GM23338 (cell line): Measurements from ENCODE around the gene TTC33. TPM values are rescaled to one million over a fixed set of nuclear protein-coding genes. Genes with fewer than 3 reads are reported as not detected.

Experiments
- ATAC-seq: fragments of 200-7000 bp; cut with Tn5 transposase; 3 replicates; pipeline ENCODE4 v1.9.1; 2020
- DNase-seq: peaks from one replicate; pipeline ENCODE4 v3.0.0-alpha.2; 2015; ENCODE audit warnings: low spot score
- H2AFZ ChIP-seq: fragments of 200-600 bp; sonication (generic); 2 replicates; pipeline ENCODE4 v1.8.0; 2016; ENCODE audit warnings: antibody characterized with exemption, mild to moderate bottlenecking, moderate library complexity
- H3F3A ChIP-seq: fragments of 200-600 bp; sonication (generic); replicated peaks from 2 replicates; pipeline ENCODE4 v1.8.0; 2017; ENCODE audit warnings: antibody characterized with exemption, mixed run types, low read depth
- H3K27ac ChIP-seq: fragments of 200-600 bp; sonication (generic); 2 replicates; pipeline ENCODE4 v1.6.1; 2016; ENCODE audit warnings: low read depth
- H3K27me3 ChIP-seq: fragments of 200-600 bp; sonication (generic); 2 replicates; pipeline ENCODE4 v1.8.0; 2016; ENCODE audit warnings: mild to moderate bottlenecking, mixed run types, moderate library complexity; ENCODE audit not compliant: insufficient read depth
- H3K36me3 ChIP-seq: fragments of 200-600 bp; sonication (generic); 2 replicates; pipeline ENCODE4 v1.8.0; 2016; ENCODE audit warnings: mild to moderate bottlenecking; ENCODE audit not compliant: insufficient read depth
- H3K4me1 ChIP-seq: fragments of 200-600 bp; sonication (generic); 2 replicates; pipeline ENCODE4 v1.8.0; 2016; ENCODE audit warnings: mild to moderate bottlenecking, moderate library complexity; ENCODE audit not compliant: insufficient read depth
- H3K4me2 ChIP-seq: fragments of 200-600 bp; sonication (generic); 2 replicates; pipeline ENCODE4 v1.7.1; 2017; ENCODE audit warnings: mixed run types
- H3K4me3 ChIP-seq: fragments of 200-600 bp; sonication (generic); 2 replicates; pipeline ENCODE4 v1.6.1; 2016; ENCODE audit warnings: mixed run types
- H3K79me2 ChIP-seq: fragments of 200-600 bp; sonication (generic); replicated peaks from 2 replicates; pipeline ENCODE4 v1.8.0; 2017; ENCODE audit warnings: mild to moderate bottlenecking; ENCODE audit not compliant: insufficient read depth
- H3K9me2 ChIP-seq: fragments of 200-600 bp; sonication (generic); 2 replicates; pipeline ENCODE4 v1.8.0; 2017; ENCODE audit not compliant: insufficient read depth
- H4K20me1 ChIP-seq: fragments of 200-600 bp; sonication (generic); replicated peaks from 2 replicates; pipeline ENCODE4 v1.8.0; 2017; ENCODE audit warnings: mild to moderate bottlenecking; ENCODE audit not compliant: insufficient read depth
- H3K27ac Mint-ChIP-seq: 2 replicates; pipeline ENCODE4 v1.8.0; 2020; ENCODE audit warnings: inconsistent platforms, mild to moderate bottlenecking, moderate library complexity, mixed read lengths
- H3K27me3 Mint-ChIP-seq: 3 replicates; pipeline ENCODE4 v1.8.0; 2022; ENCODE audit warnings: low read depth, mild to moderate bottlenecking, moderate library complexity, mixed read lengths, inconsistent platforms; ENCODE audit not compliant: insufficient read depth, poor library complexity
- H3K36me3 Mint-ChIP-seq: 3 replicates; pipeline ENCODE4 v1.8.0; 2021; ENCODE audit warnings: low read depth, mild to moderate bottlenecking, inconsistent platforms, moderate library complexity, mixed read lengths
- H3K4me1 Mint-ChIP-seq: 3 replicates; pipeline ENCODE4 v1.8.0; 2020; ENCODE audit warnings: mild to moderate bottlenecking, inconsistent platforms, mixed read lengths
- H3K4me3 Mint-ChIP-seq: 3 replicates; pipeline ENCODE4 v1.8.0; 2021; ENCODE audit warnings: moderate library complexity, mild to moderate bottlenecking, inconsistent platforms, mixed read lengths
- H3K9me3 Mint-ChIP-seq: 3 replicates; pipeline ENCODE4 v1.8.0; 2020; ENCODE audit warnings: moderate library complexity, mild to moderate bottlenecking, inconsistent platforms, mixed read lengths
- CREB1 ChIP-seq: fragments of 250-450 bp; sonication (Bioruptor Pico); IDR thresholded peaks from 2 replicates; pipeline ENCODE4 v1.5.0; 2020; ENCODE audit warnings: low read depth, mild to moderate bottlenecking, moderate library complexity
- EZH2 ChIP-seq: fragments of 200-600 bp; sonication (generic); IDR thresholded peaks from one replicate; pipeline ENCODE4 v1.8.0; 2017; ENCODE audit warnings: antibody characterized with exemption, mild to moderate bottlenecking, low read depth; ENCODE audit not compliant: unreplicated experiment
- EZH2phosphoT487 ChIP-seq: fragments of 200-600 bp; sonication (generic); IDR thresholded peaks from one replicate; pipeline ENCODE4 v1.8.1; 2018; ENCODE audit warnings: antibody characterized with exemption; ENCODE audit not compliant: unreplicated experiment
- JUNB ChIP-seq: IDR thresholded peaks from one replicate; pipeline ENCODE4 v1.6.1; 2016; ENCODE audit warnings: antibody characterized with exemption; ENCODE audit not compliant: unreplicated experiment
- NANOG ChIP-seq: IDR thresholded peaks from 2 replicates; pipeline ENCODE4 v1.6.1; 2016; ENCODE audit warnings: antibody characterized with exemption, borderline replicate concordance
- POLR2AphosphoS5 ChIP-seq: IDR thresholded peaks from 2 replicates; pipeline ENCODE4 v1.6.1; 2016; ENCODE audit warnings: antibody characterized with exemption, low read depth
- STAT1 ChIP-seq: IDR thresholded peaks from one replicate; pipeline ENCODE4 v1.6.1; 2016; ENCODE audit warnings: antibody characterized with exemption; ENCODE audit not compliant: unreplicated experiment
- ZNF114 ChIP-seq: fragments of 250-450 bp; sonication (Bioruptor Pico); IDR thresholded peaks from 2 replicates; pipeline ENCODE4 v1.5.0; 2020; ENCODE audit warnings: mild to moderate bottlenecking, moderate library complexity
- ZNF331 ChIP-seq: fragments of 250-450 bp; sonication (Bioruptor Pico); IDR thresholded peaks from 2 replicates; pipeline ENCODE4 v1.5.0; 2020; ENCODE audit warnings: low read depth, mild to moderate bottlenecking, moderate library complexity
- polyA plus RNA-seq: library from polyadenylated mRNA; unstranded; fragments of >200 nt; fragmentation: Nextera tagmentation; extraction: Ambion mirVana; gene quantifications from 2 replicates; pipeline ENCODE4 v1.2.1, GENCODE V29; 2016
- total RNA-seq: library from RNA; depleted of rRNA; stranded (reverse); fragments of >200 nt; shearing (Covaris generic); gene quantifications from 2 replicates; pipeline ENCODE4 v1.2.3, GENCODE V29; 2014
- TF ChIP-seq, protein P1 (sequence below), 2 experiments: fragments of 200-600 bp in 1 of 2; sonication (generic) in 1 of 2; conservative IDR thresholded peaks; 2 replicates each; pipeline versions ENCODE4 v1.5.1 to v1.6.1; 2016 to 2017; ENCODE audit warnings: antibody characterized with exemption in 2 of 2, low read depth in 2 of 2, mild to moderate bottlenecking in 2 of 2, moderate library complexity in 1 of 2
- TF ChIP-seq, protein P2 (sequence below): fragments of 250-450 bp; sonication (Bioruptor Pico); IDR thresholded peaks from 2 replicates; pipeline ENCODE4 v1.5.0; 2020; ENCODE audit warnings: mild to moderate bottlenecking, moderate library complexity
- TF ChIP-seq, protein P3 (sequence below): IDR thresholded peaks from 2 replicates; pipeline ENCODE4 v1.6.1; 2016; ENCODE audit warnings: antibody characterized with exemption
- TF ChIP-seq, protein P4 (sequence below): IDR thresholded peaks from one replicate; pipeline ENCODE4 v1.6.1; 2018; ENCODE audit warnings: antibody characterized with exemption; ENCODE audit not compliant: unreplicated experiment

TTC33 gene
- total and polyA plus RNA-seq, 2 experiments from 2014 or later: 4.1 to 11.5 TPM

DNA sequence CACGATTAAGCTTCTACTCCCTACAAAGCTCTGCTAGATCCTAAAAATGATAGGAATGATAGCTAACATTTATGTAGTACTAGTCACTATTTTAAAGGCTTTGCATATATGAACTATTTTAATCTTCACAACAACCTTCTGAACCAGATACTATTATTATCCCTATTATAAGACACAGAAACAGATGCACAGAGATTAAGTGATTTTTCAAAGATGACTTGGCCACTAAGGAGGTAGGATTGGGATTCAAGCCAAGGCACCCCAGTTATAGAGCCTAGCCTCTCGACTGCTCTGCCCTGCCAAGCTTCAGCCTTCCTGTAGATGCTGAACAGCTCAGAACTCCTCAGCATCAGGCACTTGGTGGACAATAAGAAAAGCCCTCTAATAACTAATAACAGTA lies 277.0 kb downstream of the TTC33 start:
- Mint-ChIP-seq H3K4me1 (no peaks in the 10 kb centered on the region), H3K27ac (no peak overlapping the region), H3K9me3 (no peaks in the 10 kb centered on the region), H3K36me3 (no peaks in the 10 kb centered on the region), H3K4me3 (no peak overlapping the region), H3K27me3 (peaks cover 3% of the 10 kb centered on the region)
- Histone ChIP-seq H3K36me3 (no peaks in the 10 kb centered on the region), H3K79me2 (no peaks in the 10 kb centered on the region), H4K20me1 (no peaks in the 10 kb centered on the region), H3K27me3 (no peaks in the 10 kb centered on the region), H3K4me1 (no peaks in the 10 kb centered on the region), H3K4me2 (no peak overlapping the region), H3K27ac (no peak overlapping the region), H2AFZ (no peak overlapping the region), H3K4me3 (no peak overlapping the region), H3F3A (no peaks in the 10 kb centered on the region), H3K9me2 (peaks cover 5% of the 10 kb centered on the region; the same call in 1 of the 2 replicates)
- TF ChIP-seq POLR2AphosphoS5 (no peak), EZH2 (no peak), JUNB (no peak), CREB1 (no peak), NANOG (no peak), EZH2phosphoT487 (no peak), STAT1 (no peak), ZNF114 (CRISPR knock-in tag) (no peak), ZNF331 (CRISPR knock-in tag) (no peak)
- TF ChIP-seq, protein P1, sequence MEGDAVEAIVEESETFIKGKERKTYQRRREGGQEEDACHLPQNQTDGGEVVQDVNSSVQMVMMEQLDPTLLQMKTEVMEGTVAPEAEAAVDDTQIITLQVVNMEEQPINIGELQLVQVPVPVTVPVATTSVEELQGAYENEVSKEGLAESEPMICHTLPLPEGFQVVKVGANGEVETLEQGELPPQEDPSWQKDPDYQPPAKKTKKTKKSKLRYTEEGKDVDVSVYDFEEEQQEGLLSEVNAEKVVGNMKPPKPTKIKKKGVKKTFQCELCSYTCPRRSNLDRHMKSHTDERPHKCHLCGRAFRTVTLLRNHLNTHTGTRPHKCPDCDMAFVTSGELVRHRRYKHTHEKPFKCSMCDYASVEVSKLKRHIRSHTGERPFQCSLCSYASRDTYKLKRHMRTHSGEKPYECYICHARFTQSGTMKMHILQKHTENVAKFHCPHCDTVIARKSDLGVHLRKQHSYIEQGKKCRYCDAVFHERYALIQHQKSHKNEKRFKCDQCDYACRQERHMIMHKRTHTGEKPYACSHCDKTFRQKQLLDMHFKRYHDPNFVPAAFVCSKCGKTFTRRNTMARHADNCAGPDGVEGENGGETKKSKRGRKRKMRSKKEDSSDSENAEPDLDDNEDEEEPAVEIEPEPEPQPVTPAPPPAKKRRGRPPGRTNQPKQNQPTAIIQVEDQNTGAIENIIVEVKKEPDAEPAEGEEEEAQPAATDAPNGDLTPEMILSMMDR (conservative IDR thresholded peaks at IDR 0.05; ENCODE audit: low read depth in 2 of 2): no peak
- TF ChIP-seq, protein P2, sequence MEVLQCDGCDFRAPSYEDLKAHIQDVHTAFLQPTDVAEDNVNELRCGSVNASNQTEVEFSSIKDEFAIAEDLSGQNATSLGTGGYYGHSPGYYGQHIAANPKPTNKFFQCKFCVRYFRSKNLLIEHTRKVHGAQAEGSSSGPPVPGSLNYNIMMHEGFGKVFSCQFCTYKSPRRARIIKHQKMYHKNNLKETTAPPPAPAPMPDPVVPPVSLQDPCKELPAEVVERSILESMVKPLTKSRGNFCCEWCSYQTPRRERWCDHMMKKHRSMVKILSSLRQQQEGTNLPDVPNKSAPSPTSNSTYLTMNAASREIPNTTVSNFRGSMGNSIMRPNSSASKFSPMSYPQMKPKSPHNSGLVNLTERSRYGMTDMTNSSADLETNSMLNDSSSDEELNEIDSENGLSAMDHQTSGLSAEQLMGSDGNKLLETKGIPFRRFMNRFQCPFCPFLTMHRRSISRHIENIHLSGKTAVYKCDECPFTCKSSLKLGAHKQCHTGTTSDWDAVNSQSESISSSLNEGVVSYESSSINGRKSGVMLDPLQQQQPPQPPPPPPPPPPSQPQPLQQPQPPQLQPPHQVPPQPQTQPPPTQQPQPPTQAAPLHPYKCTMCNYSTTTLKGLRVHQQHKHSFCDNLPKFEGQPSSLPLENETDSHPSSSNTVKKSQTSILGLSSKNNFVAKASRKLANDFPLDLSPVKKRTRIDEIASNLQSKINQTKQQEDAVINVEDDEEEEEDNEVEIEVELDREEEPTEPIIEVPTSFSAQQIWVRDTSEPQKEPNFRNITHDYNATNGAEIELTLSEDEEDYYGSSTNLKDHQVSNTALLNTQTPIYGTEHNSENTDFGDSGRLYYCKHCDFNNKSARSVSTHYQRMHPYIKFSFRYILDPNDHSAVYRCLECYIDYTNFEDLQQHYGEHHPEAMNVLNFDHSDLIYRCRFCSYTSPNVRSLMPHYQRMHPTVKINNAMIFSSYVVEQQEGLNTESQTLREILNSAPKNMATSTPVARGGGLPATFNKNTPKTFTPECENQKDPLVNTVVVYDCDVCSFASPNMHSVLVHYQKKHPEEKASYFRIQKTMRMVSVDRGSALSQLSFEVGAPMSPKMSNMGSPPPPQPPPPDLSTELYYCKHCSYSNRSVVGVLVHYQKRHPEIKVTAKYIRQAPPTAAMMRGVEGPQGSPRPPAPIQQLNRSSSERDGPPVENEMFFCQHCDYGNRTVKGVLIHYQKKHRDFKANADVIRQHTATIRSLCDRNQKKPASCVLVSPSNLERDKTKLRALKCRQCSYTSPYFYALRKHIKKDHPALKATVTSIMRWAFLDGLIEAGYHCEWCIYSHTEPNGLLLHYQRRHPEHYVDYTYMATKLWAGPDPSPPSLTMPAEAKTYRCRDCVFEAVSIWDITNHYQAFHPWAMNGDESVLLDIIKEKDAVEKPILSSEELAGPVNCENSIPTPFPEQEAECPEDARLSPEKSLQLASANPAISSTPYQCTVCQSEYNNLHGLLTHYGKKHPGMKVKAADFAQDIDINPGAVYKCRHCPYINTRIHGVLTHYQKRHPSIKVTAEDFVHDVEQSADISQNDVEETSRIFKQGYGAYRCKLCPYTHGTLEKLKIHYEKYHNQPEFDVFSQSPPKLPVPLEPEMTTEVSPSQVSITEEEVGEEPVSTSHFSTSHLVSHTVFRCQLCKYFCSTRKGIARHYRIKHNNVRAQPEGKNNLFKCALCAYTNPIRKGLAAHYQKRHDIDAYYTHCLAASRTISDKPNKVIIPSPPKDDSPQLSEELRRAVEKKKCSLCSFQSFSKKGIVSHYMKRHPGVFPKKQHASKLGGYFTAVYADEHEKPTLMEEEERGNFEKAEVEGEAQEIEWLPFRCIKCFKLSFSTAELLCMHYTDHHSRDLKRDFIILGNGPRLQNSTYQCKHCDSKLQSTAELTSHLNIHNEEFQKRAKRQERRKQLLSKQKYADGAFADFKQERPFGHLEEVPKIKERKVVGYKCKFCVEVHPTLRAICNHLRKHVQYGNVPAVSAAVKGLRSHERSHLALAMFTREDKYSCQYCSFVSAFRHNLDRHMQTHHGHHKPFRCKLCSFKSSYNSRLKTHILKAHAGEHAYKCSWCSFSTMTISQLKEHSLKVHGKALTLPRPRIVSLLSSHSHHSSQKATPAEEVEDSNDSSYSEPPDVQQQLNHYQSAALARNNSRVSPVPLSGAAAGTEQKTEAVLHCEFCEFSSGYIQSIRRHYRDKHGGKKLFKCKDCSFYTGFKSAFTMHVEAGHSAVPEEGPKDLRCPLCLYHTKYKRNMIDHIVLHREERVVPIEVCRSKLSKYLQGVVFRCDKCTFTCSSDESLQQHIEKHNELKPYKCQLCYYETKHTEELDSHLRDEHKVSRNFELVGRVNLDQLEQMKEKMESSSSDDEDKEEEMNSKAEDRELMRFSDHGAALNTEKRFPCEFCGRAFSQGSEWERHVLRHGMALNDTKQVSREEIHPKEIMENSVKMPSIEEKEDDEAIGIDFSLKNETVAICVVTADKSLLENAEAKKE (CRISPR knock-in tag): no peak
- TF ChIP-seq, protein P3, sequence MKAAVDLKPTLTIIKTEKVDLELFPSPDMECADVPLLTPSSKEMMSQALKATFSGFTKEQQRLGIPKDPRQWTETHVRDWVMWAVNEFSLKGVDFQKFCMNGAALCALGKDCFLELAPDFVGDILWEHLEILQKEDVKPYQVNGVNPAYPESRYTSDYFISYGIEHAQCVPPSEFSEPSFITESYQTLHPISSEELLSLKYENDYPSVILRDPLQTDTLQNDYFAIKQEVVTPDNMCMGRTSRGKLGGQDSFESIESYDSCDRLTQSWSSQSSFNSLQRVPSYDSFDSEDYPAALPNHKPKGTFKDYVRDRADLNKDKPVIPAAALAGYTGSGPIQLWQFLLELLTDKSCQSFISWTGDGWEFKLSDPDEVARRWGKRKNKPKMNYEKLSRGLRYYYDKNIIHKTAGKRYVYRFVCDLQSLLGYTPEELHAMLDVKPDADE: no peak
- TF ChIP-seq, protein P4, sequence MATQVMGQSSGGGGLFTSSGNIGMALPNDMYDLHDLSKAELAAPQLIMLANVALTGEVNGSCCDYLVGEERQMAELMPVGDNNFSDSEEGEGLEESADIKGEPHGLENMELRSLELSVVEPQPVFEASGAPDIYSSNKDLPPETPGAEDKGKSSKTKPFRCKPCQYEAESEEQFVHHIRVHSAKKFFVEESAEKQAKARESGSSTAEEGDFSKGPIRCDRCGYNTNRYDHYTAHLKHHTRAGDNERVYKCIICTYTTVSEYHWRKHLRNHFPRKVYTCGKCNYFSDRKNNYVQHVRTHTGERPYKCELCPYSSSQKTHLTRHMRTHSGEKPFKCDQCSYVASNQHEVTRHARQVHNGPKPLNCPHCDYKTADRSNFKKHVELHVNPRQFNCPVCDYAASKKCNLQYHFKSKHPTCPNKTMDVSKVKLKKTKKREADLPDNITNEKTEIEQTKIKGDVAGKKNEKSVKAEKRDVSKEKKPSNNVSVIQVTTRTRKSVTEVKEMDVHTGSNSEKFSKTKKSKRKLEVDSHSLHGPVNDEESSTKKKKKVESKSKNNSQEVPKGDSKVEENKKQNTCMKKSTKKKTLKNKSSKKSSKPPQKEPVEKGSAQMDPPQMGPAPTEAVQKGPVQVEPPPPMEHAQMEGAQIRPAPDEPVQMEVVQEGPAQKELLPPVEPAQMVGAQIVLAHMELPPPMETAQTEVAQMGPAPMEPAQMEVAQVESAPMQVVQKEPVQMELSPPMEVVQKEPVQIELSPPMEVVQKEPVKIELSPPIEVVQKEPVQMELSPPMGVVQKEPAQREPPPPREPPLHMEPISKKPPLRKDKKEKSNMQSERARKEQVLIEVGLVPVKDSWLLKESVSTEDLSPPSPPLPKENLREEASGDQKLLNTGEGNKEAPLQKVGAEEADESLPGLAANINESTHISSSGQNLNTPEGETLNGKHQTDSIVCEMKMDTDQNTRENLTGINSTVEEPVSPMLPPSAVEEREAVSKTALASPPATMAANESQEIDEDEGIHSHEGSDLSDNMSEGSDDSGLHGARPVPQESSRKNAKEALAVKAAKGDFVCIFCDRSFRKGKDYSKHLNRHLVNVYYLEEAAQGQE: no peak
- DNase-seq: no peak
- ATAC-seq: no peak
